Measurements from ENCODE around the gene HCRTR1.

DNA sequence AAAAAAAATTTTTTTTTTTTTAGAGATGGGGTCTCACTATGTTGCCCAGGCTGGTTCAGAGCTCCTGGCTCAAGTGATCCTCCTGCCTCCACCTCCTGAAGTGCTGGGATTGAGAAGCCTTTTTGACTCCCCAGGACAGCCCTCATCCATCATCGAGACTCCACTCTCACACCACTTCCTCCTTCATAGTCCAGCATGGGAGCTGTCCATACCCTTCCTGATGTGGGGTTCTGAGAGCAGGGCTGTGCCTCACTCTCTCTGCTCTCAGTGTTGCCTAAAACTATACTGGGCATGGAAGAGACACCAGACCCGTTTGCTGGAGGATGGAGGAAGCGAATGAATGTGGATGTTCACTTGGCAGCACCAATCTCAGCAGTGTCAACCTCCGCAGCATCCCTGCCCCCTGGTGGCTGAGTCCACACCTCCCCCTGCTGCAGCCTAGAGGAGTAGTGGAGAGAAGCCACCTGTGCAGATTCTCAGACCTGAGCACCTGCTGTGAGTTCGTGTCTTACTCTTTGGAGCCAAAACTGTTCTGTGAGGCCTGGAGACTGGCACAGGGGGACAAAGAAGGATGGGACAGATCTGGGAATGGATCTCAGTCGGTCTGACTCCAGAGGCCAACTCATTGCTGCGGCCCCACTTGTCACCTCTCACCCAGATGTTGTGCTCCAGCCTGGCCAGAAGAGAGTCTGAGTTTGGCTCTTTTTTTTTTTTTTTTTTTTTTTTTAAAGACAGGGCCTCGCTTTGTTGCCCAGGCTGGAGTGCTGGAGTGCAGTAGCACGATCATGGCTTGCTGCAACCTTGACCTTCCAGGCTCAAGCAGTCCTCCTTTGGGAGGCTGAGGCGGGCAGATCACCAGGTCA lies 23.5 kb upstream of the HCRTR1 start:
- TF ChIP-seq POLR2A (IDR thresholded peaks at IDR 0.05) (no peak), POLR2AphosphoS5 (IDR thresholded peaks at IDR 0.05) (peak; percentile 60)
- TF ChIP-seq, protein P1, sequence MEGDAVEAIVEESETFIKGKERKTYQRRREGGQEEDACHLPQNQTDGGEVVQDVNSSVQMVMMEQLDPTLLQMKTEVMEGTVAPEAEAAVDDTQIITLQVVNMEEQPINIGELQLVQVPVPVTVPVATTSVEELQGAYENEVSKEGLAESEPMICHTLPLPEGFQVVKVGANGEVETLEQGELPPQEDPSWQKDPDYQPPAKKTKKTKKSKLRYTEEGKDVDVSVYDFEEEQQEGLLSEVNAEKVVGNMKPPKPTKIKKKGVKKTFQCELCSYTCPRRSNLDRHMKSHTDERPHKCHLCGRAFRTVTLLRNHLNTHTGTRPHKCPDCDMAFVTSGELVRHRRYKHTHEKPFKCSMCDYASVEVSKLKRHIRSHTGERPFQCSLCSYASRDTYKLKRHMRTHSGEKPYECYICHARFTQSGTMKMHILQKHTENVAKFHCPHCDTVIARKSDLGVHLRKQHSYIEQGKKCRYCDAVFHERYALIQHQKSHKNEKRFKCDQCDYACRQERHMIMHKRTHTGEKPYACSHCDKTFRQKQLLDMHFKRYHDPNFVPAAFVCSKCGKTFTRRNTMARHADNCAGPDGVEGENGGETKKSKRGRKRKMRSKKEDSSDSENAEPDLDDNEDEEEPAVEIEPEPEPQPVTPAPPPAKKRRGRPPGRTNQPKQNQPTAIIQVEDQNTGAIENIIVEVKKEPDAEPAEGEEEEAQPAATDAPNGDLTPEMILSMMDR (IDR thresholded peaks at IDR 0.05) = peak; percentile 61 to 96 (median 90)
